Fibroblast of pulmonary artery (primary cell): ENCODE measurements around the gene NRG4.

Experiments used
- DNase-seq: peaks from one replicate; pipeline ENCODE4 v3.0.0-alpha.2; 2010; ENCODE audit warnings: low read depth
- H3K4me3 ChIP-seq: replicated peaks from 2 replicates; pipeline ENCODE4 v1.5.1; 2011; ENCODE audit warnings: low read depth, mild to moderate bottlenecking, control low read depth, low read length, moderate library complexity
- CTCF ChIP-seq: IDR thresholded peaks from 2 replicates; pipeline ENCODE4 v1.5.1; 2011; ENCODE audit warnings: mild to moderate bottlenecking, control low read depth, low read length, inconsistent platforms; ENCODE audit errors: missing control alignments

The NRG4 gene

GRCh38 chr15:76011627-76012551 is at the start of gene NRG4:
TSS of gene NRG4 (minus strand) at chr15:76012424. CDS start at chr15:76011230, 1,194 bp downstream.
- DNase-seq: peak; percentile 3
- H3K4me3 ChIP-seq: no peak within 1 kb of the TSS
- no peak for TF ChIP-seq CTCF

GRCh38 chr15:76061700-76062099 is 49.5 kb upstream of the NRG4 start:
- no peak for DNase-seq
- no peak for TF ChIP-seq CTCF

GRCh38 chr15:76060118-76060989 is 48.1 kb upstream of the NRG4 start:
- no peak for DNase-seq
- TF ChIP-seq CTCF: no peak
- H3K4me3 ChIP-seq: peak overlapping the region; percentile 40

More at GRCh38 chr15:76061700-76062099, 49.5 kb upstream of the NRG4 start:
- no peak overlapping the region for H3K4me3 ChIP-seq

GRCh38 chr15:76059320-76060117 is 47.3 kb upstream of the NRG4 start, which contains the start of gene TMEM266:
TSS of gene TMEM266 (plus strand) at chr15:76059985. CDS start at chr15:76134264, 74,279 bp downstream.
- no peak for TF ChIP-seq CTCF
- peak within 1 kb of the TSS; percentile 54 for H3K4me3 ChIP-seq
- no peak for DNase-seq

GRCh38 chr15:76058714-76059319 is 46.6 kb upstream of the NRG4 start:
- DNase-seq: peak; percentile 10
- H3K4me3 ChIP-seq: peak overlapping the region; percentile 54
- no peak for TF ChIP-seq CTCF
